DMS79 (cell line): ENCODE measurements around the gene SELL.
"Not testable (repeated sequence)": the region's sequence is repeated elsewhere in the genome, so short reads cannot be mapped to it uniquely, and the experiment has no call there.

Experiments
- DNase-seq: peaks from one replicate; lab custom pipeline; 2025; lab: John Stamatoyannopoulos, UW

The SELL gene

GRCh38 chr1:169704797-169705196 lies 6.6 kb downstream of the SELL start:
- no peak for DNase-seq

GRCh38 chr1:169701261-169702005 lies 10.0 kb downstream of the SELL start:
- no peak for DNase-seq

GRCh38 chr1:169699707-169700106 lies 11.7 kb downstream of the SELL start:
- DNase-seq = no peak

DNA sequence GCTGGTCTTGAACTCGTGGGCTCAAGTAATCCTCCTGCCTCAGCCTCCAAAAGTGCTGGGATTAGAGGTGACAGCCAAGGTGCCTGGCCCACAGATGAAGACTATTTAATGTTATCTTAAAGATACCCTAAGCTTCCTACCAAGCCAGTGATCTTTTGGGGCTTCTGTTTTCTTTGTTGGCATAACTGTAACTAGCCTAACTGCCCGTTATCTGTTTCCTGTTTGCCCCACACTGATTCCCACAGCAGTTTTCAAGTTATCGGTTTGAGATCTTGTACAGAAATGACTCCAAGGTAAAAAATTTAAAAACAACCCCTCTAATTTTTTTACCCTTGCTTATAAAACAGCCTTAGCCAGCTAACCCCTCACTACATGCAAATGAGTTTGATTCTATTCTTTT lies 12.4 kb downstream of the SELL start:
- no peak for DNase-seq

DNA sequence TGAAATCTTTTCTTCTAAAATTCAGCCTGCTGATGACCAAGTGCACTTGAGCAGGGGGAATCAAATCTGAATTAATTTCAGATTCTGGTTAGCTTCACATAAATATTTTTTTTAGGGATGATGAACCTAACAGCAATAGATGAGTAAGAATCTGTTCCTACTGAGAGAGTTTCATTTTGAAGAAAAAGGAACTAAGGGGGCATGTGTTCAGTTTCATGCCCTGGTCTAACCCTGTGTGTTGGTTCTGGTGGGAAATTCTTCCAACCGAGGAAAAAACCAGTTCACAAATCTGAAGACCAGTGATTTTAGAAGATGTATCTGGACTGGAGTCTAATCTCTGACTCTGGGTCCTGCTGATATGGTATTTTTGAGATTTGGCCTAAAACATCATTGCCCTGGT lies 13.7 kb downstream of the SELL start:
- DNase-seq = no peak

DNA sequence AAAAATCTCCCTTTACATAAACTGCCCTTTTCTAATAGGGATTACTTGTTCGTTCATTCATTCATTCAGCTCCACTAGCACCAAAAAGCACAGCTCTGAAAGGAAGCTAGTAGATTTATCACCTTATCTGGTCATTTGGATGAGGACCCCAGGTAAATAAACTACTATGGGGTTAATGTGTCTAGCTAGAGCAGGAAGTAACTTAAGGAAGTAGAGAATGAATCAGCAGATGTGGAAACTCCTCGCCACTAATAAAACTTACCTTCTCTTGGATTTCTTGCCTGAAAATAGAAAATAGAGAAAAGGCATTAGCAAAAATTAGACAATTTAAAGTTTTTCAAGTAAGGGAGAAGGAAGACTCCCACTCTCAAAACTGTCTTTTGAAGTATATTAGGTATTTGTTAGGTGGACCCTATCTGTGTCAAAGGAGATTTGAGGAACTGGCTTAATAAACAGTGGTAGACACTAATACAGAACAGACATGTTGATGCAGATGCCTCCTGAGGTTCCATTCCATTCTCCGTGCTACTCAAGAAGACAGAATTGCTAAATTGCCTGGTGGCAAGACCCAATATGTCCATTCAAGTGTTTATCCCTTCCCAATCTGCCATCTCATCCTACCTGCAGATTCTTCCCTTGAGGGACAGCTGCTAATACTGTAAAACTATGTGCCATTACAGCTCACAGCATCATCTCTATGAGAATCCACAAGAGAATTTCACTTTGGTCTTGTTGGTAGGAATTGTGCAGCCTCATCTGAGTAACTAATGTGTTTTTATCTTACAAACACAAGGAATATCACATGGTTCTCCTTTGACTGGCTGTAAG lies 14.9 kb downstream of the SELL start:
- no peak for DNase-seq

GRCh38 chr1:169694304-169695075 lies 16.9 kb downstream of the SELL start:
- DNase-seq = no peak

- DNase-seq = no peak
These were observed 18.5 kb downstream of the SELL start for GRCh38 chr1:169692756-169693460.

DNA sequence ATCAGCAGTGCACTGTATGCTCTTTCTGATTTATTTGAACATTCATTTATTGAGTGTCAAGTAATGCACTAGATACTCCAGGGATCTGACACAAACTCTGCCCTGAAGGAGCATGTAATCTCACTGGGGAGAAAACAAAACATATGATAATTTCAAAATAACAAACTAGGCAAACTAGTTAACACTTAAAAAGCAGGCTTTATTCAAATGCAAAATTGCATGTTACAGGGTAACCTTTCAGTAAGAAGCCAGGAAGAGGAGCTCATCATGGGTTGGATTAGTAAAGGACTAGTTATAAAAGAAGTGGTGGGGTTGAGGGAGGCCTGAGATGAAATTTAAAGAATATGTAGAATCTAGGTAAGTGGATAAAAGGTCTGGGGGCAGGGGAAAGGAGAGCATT lies 20.9 kb downstream of the SELL start:
- no peak for DNase-seq

DNA sequence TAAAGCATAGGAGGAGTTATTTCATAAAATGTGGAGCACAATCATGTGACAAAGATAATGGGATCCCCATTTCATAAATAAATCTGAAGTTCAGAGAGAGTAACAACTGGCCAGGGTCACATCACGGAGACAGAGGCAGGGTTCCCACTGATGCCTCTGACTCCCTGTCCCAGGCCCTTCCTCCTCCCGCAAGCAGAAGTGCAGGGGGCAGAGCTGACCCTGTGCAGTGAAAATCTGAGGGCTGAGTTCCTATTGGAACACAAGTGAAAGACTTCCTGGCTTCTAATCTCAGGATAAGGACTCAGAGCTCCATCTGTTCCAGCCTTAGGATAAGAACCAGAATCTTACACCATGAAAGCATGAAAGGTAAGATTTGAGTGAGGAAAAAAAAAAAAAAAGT lies 22.0 kb downstream of the SELL start:
- no peak for DNase-seq

GRCh38 chr1:169688377-169688776 lies 23.0 kb downstream of the SELL start:
- not testable (repeated sequence) for DNase-seq

DNA sequence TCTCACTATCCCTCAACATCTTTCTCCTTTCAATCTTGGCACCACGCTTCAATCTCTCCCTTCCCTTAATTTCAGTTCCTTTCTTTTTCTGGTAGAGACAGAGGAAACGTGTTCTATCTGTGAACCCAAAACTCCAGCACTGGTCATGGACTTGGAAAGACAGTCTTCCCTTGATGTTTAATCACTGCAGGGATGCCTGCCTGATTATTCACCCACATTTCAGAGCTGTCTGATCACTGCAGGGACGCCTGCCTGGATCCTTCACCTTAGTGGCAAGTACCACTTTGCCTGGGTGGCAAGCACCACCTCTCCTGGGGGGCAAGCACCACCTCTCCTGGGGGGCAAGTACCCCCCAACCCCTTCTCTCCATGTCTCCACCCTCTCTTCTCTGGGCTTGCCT lies 27.8 kb downstream of the SELL start:
- DNase-seq = no peak

GRCh38 chr1:169683168-169683567 lies 28.3 kb downstream of the SELL start:
- not testable (repeated sequence) for DNase-seq

DNA sequence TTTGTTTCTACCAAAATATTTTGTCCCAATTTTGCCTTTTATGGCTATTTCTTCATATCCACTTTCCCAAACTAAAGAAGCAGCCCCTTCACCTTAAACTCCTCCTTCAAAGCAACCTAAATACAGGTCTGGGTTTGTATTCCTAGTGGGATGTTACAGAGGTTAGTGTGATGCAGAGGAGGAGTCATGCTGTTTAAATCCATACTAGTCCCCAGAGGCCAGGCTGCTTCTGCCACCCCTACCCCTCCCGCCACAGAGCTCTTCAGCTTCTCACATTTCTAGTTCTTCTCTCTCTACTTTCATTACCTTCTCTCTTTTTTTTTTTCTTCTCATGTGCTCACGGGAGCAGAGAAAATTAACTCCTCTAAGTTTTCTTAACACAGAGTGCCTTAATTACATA lies 29.3 kb downstream of the SELL start:
- no peak for DNase-seq

GRCh38 chr1:169681140-169681539 lies 30.3 kb downstream of the SELL start:
- no peak for DNase-seq

DNA sequence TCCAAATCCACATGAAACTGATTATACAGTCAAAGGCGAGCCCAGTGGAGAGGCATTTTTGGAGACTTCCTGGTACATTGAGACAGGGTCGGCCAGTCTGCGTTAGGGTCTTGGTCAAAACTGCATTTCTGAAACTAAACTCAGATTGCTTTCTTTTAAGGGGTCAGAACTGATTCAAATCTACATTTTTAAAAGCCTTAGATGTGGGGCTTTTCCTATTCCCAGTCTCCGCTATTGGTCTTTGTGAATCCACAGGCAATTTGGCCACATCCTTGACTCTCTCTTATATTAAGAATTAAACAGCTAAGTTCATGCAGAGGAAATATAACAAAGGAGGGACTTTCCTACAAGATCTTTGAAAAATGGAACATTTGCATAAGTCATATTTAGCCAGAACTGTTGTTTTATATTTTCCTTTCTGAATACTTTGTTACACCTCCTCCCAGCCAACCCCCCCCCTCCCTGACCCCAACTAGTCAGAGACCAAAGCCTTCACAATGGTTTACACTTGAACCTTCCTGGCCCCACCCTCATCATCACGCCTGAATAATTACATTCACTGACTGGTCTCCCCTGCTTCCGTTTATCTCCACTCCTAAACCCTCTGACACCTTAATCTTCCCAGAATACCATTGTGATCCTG lies 30.9 kb downstream of the SELL start:
- no peak for DNase-seq

GRCh38 chr1:169679692-169680091 lies 31.7 kb downstream of the SELL start:
- no peak for DNase-seq

GRCh38 chr1:169676001-169676400 lies 35.4 kb downstream of the SELL start:
- no peak for DNase-seq

DNA sequence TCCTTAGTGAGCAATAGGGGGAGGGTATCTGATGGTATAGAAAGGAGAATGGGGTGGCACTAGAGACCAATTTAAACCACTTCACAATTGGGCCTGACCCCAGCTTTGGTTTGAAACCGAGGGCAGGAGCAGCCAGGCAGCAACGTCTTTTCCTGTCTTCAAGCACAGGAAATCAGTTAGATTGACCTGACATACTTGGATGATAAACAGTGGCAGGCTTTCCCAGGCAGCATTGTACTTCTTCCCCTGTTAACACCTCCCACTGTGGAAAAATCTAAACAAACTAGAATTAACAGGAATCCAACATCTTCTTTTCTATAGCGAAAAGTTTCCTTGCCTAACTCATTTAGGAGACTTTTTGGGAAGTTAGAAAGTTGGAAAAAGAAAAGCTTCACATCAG lies 40.6 kb downstream of the SELL start:
- DNase-seq = no peak

DNA sequence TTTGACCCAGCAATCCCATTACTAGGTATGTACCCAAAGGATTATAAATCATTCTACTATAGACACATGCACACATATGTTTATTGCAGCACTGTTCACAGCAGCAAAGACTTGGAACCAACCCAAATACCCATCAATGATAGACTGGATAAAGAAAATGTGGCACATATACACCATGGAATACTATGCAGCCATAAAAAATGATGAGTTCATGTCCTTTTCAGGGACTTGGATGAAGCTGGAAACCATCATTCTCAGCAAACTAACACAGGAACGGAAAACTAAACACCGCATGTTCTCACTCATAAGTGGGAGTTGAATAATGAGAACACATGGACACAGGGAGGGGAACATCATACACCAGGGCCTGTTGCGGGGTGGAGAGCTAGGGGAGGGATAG lies 41.2 kb downstream of the SELL start:
- not testable (repeated sequence) for DNase-seq
